Fibroblast of lung (primary cell): ENCODE measurements around the gene SECTM1. TPM values are rescaled to one million over a fixed set of nuclear protein-coding genes. Genes with fewer than 3 reads are reported as not detected.
A peak's percentile ranks its signal among the peaks of the same experiment; 100 is the strongest.

Source experiments
- DNase-seq, 2 donors: peaks; one replicate each; pipeline versions ENCODE4 v3.0.0 to v3.0.0-alpha.2; 2010; ENCODE audit warnings: low read depth in 2 of 2
- H2AFZ ChIP-seq: 2 replicates; pipeline ENCODE4 v1.5.1; 2012; ENCODE audit warnings: low read length, control low read depth, inconsistent platforms
- H3K27ac ChIP-seq: 2 replicates; pipeline ENCODE4 v1.5.1; 2011; ENCODE audit warnings: low read length, control low read depth; ENCODE audit not compliant: insufficient read depth
- H3K27me3 ChIP-seq: 2 replicates; pipeline ENCODE4 v1.5.1; 2011; ENCODE audit warnings: mild to moderate bottlenecking, low read length; ENCODE audit not compliant: control insufficient read depth, insufficient read depth
- H3K36me3 ChIP-seq: 2 replicates; pipeline ENCODE4 v1.5.1; 2011; ENCODE audit warnings: low read length; ENCODE audit not compliant: control insufficient read depth, insufficient read depth
- H3K4me1 ChIP-seq: 2 replicates; pipeline ENCODE4 v1.5.1; 2011; ENCODE audit warnings: low read length; ENCODE audit not compliant: control insufficient read depth, insufficient read depth; ENCODE audit errors: extremely low read depth
- H3K4me2 ChIP-seq: 2 replicates; pipeline ENCODE4 v1.5.1; 2011; ENCODE audit warnings: low read length, control low read depth; ENCODE audit not compliant: insufficient read depth; ENCODE audit errors: extremely low read depth
- H3K4me3 ChIP-seq, 4 experiments: fragments of 200-600 bp in 1 of 4; sonication (generic) in 1 of 4; replicated peaks in 1 of 4; 2 replicates each; pipeline ENCODE4 v1.5.1; 2011 to 2016; ENCODE audit warnings: low read length in 4 of 4, low read depth in 3 of 4, mild to moderate bottlenecking in 3 of 4, control low read depth in 2 of 4, inconsistent platforms in 1 of 4, mixed read lengths in 1 of 4; ENCODE audit not compliant: insufficient read depth in 1 of 4; ENCODE audit errors: control extremely low read depth in 1 of 4
- H3K79me2 ChIP-seq: 2 replicates; pipeline ENCODE4 v1.5.1; 2012; ENCODE audit warnings: mild to moderate bottlenecking, low read length, inconsistent platforms; ENCODE audit not compliant: control insufficient read depth, insufficient read depth
- H3K9ac ChIP-seq: 2 replicates; pipeline ENCODE4 v1.5.1; 2011; ENCODE audit warnings: mild to moderate bottlenecking, low read length, control low read depth; ENCODE audit not compliant: insufficient read depth
- H3K9me3 ChIP-seq: 2 replicates; pipeline ENCODE4 v1.5.1; 2012; ENCODE audit warnings: low read depth, low read length; ENCODE audit not compliant: control insufficient read depth, insufficient read depth
- H4K20me1 ChIP-seq: 2 replicates; pipeline ENCODE4 v1.5.1; 2011; ENCODE audit warnings: low read length; ENCODE audit not compliant: control insufficient read depth, insufficient read depth; ENCODE audit errors: extremely low read depth
- CTCF ChIP-seq, 2 donors: IDR thresholded peaks in 1 of 2; conservative IDR thresholded peaks in 1 of 2; 1 replicate in 1 of 2; 2 replicates in 1 of 2; pipeline ENCODE4 v1.5.1; 2011 to 2012; ENCODE audit warnings: low read length in 2 of 2, control low read depth in 1 of 2, inconsistent platforms in 1 of 2, low read depth in 1 of 2, mild to moderate bottlenecking in 1 of 2
- EZH2 ChIP-seq: IDR thresholded peaks from 2 replicates; pipeline ENCODE4 v1.5.1; 2012; ENCODE audit warnings: low read length, control low read depth, mild to moderate bottlenecking; ENCODE audit errors: missing control alignments
- polyA plus RNA-seq, 2 donors: library from polyadenylated mRNA; depleted of rRNA in 1 of 2; stranded (reverse) in 1 of 2; unstranded in 1 of 2; fragments of >200 nt; gene quantifications; 2 replicates each; pipeline ENCODE4 v1.2.1, GENCODE V29; 2011 to 2012; ENCODE audit warnings: missing spikeins in 1 of 2
- total RNA-seq: library from RNA; depleted of rRNA; stranded (reverse); fragments of >200 nt; gene quantifications from 2 replicates; pipeline ENCODE4 v1.2.1, GENCODE V29; 2014

SECTM1 gene
- total and polyA plus RNA-seq, 2 donors (not counting 1 experiment from before 2014, with no cell fraction given): 17.3 to 17.5 TPM

DNA sequence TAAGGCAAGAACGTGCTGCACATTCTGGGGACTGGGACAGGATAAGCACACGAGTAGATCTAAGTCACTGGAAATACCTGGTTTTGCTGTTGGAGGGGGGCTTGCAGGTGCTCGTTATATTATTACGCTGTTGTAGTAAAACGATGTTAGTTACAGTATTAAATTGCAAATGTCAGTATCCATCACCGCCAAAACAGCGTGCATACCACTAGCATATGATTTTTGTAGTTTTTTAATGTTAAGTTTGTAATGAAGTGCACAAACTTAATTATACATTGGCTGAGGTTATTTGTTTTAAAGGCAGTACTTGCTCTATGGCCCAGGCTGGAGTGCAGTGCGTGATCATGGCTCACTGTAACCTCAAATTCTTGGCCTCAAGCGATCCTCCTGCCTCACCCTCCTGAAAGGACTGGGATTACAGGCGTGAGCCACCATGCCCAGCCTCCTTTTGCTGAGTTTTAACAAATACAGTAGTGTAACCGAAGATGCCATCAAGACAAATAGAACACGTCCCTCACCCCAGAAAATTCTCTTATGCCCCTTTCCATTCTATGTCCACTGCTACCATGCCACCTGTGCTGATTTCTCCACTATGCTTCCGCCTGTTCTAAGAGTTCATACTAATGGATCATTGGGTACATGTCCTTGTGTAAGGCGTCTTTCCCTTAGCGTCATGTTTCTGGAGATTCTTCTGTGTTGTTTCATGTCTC, 39.3 kb downstream of the SECTM1 start:
- no peak overlapping the region for H3K9ac ChIP-seq
- H3K27ac ChIP-seq: peak overlapping the region; percentile 70
- peaks cover 17% of the 10 kb centered on the region for H3K4me1 ChIP-seq

GRCh38 chr17:82292251-82293154, 41.1 kb downstream of the SECTM1 start:
- H4K20me1 ChIP-seq: no peaks in the 10 kb centered on the region
- peak overlapping the region; percentile 77 for H3K4me2 ChIP-seq
- DNase-seq: peak; percentile 98 to 99
- no peaks in the 10 kb centered on the region for H3K9me3 ChIP-seq
- H3K4me3 ChIP-seq: peak overlapping the region; percentile 58 to 88 (median 66)
- H3K27me3 ChIP-seq: no peaks in the 10 kb centered on the region
- peaks cover 27% of the 10 kb centered on the region for H3K4me1 ChIP-seq
- no peaks in the 10 kb centered on the region for H3K36me3 ChIP-seq
- H3K9ac ChIP-seq: peak overlapping the region; percentile 88
- TF ChIP-seq CTCF (conservative IDR thresholded peaks at IDR 0.05 in 1 of 2, IDR thresholded peaks at IDR 0.05 in 1 of 2; ENCODE audit: low read depth in 1 of 2, low read length in 2 of 2) (no peak), EZH2 (no peak)
- peak overlapping the region; percentile 52 for H2AFZ ChIP-seq
- H3K27ac ChIP-seq: peak overlapping the region; percentile 85
- H3K79me2 ChIP-seq: no peaks in the 10 kb centered on the region

More for the DNA sequence above, 39.3 kb downstream of the SECTM1 start:
- Histone ChIP-seq H3K27me3 (no peaks in the 10 kb centered on the region), H3K79me2 (no peaks in the 10 kb centered on the region), H2AFZ (no peak overlapping the region), H3K36me3 (no peaks in the 10 kb centered on the region), H3K4me3 (peak overlapping the region; percentile 8 to 45 (median 33)), H3K4me2 (no peak overlapping the region), H4K20me1 (no peaks in the 10 kb centered on the region), H3K9me3 (no peaks in the 10 kb centered on the region)
- TF ChIP-seq CTCF (conservative IDR thresholded peaks at IDR 0.05 in 1 of 2, IDR thresholded peaks at IDR 0.05 in 1 of 2; ENCODE audit: low read depth in 1 of 2, low read length in 2 of 2): no peak
- no peak for TF ChIP-seq EZH2
- DNase-seq: no peak

GRCh38 chr17:82291582-82292250, 41.9 kb downstream of the SECTM1 start:
- peak overlapping the region; percentile 68 for H3K27ac ChIP-seq
- no peaks in the 10 kb centered on the region for H3K27me3 ChIP-seq
- H4K20me1 ChIP-seq: no peaks in the 10 kb centered on the region
- H3K36me3 ChIP-seq: no peaks in the 10 kb centered on the region
- no peak overlapping the region for H2AFZ ChIP-seq
- peak overlapping the region; percentile 77 for H3K4me2 ChIP-seq
- peak overlapping the region; percentile 58 to 88 (median 66) for H3K4me3 ChIP-seq
- H3K9ac ChIP-seq: no peak overlapping the region
- no peak for TF ChIP-seq CTCF (conservative IDR thresholded peaks at IDR 0.05 in 1 of 2, IDR thresholded peaks at IDR 0.05 in 1 of 2; ENCODE audit: low read depth in 1 of 2, low read length in 2 of 2)
- TF ChIP-seq EZH2: no peak
- peaks cover 24% of the 10 kb centered on the region for H3K4me1 ChIP-seq
- H3K79me2 ChIP-seq: no peaks in the 10 kb centered on the region
- DNase-seq: no peak
- no peaks in the 10 kb centered on the region for H3K9me3 ChIP-seq
